ENCODE data around the gene CELSR1.

DNA sequence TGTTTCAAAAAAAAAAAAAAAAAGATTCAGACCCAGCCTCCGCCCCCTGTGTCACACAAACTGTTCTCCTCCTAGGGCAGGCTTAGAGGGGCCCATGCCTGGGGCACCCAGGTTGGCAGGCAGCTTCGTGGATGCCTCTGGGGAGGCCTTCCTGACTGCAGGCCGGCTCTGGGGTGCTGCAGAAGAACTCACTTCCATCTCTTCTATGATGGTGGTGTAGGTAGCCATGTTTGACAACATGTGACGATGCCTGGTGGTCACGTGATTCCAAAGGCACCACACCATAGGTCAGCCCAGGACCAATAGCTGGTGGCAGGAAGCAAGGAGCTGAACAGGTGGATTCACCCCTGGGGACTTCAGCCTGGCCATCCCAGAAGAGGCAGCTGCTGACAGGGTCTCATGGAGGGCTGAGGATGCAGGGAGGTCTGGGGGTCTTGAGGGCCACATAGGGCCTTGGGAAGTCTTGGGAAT is 24.1 kb upstream of the CELSR1 start:
- TF ChIP-seq CTCF (IDR thresholded peaks at IDR 0.05) = no peak
- TF ChIP-seq POLR2AphosphoS5 (IDR thresholded peaks at IDR 0.05; ENCODE audit: low read depth, low read length) = no peak
- TF ChIP-seq, protein P1, sequence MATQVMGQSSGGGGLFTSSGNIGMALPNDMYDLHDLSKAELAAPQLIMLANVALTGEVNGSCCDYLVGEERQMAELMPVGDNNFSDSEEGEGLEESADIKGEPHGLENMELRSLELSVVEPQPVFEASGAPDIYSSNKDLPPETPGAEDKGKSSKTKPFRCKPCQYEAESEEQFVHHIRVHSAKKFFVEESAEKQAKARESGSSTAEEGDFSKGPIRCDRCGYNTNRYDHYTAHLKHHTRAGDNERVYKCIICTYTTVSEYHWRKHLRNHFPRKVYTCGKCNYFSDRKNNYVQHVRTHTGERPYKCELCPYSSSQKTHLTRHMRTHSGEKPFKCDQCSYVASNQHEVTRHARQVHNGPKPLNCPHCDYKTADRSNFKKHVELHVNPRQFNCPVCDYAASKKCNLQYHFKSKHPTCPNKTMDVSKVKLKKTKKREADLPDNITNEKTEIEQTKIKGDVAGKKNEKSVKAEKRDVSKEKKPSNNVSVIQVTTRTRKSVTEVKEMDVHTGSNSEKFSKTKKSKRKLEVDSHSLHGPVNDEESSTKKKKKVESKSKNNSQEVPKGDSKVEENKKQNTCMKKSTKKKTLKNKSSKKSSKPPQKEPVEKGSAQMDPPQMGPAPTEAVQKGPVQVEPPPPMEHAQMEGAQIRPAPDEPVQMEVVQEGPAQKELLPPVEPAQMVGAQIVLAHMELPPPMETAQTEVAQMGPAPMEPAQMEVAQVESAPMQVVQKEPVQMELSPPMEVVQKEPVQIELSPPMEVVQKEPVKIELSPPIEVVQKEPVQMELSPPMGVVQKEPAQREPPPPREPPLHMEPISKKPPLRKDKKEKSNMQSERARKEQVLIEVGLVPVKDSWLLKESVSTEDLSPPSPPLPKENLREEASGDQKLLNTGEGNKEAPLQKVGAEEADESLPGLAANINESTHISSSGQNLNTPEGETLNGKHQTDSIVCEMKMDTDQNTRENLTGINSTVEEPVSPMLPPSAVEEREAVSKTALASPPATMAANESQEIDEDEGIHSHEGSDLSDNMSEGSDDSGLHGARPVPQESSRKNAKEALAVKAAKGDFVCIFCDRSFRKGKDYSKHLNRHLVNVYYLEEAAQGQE (IDR thresholded peaks at IDR 0.05; ENCODE audit: insufficient read depth in 1 of 2, low read depth in 2 of 2, low read length in 1 of 2) = no peak
- no peak for TF ChIP-seq SIN3A (IDR thresholded peaks at IDR 0.05; ENCODE audit: borderline replicate concordance, insufficient read depth, low read depth, low read length)
